Stimulated activated CD4-positive, alpha-beta T cell treated with anti-CD3 and anti-CD28 coated beads, Interleukin-2, amount 100 ng/mL, for 4 hours (primary cell): ENCODE data around the gene SHISA7.

Source experiments
- DNase-seq: peaks from one replicate; pipeline ENCODE4 v3.0.0-alpha.2; 2020; ENCODE audit warnings: low read depth

The SHISA7 gene

GRCh38 chr19:55443045-55443823, at the start of gene SHISA7:
TSS of gene SHISA7 (minus strand) at chr19:55443300. CDS start at chr19:55442863, 437 bp downstream.
- no peak for DNase-seq

- no peak for DNase-seq
Observed at GRCh38 chr19:55492362-55492944, 49.4 kb upstream of the SHISA7 start.

GRCh38 chr19:55491546-55492360, 48.7 kb upstream of the SHISA7 start:
- DNase-seq = no peak

- no peak for DNase-seq
Observed at GRCh38 chr19:55490478-55491432, 47.7 kb upstream of the SHISA7 start.

- DNase-seq = no peak
Observed at GRCh38 chr19:55489711-55490477, 46.8 kb upstream of the SHISA7 start.

GRCh38 chr19:55488986-55489710, 46.0 kb upstream of the SHISA7 start:
- no peak for DNase-seq

- no peak for DNase-seq
Observed at GRCh38 chr19:55487924-55488687, 45.0 kb upstream of the SHISA7 start, which contains the start of gene SSC5D. TSS of gene SSC5D (plus strand) at chr19:55488436. CDS start at chr19:55488590, 154 bp downstream.

GRCh38 chr19:55486971-55487923, 44.1 kb upstream of the SHISA7 start:
- DNase-seq = peak; percentile 52

- no peak for DNase-seq
Observed at GRCh38 chr19:55486043-55486970, 43.2 kb upstream of the SHISA7 start.

- no peak for DNase-seq
Observed at GRCh38 chr19:55485439-55486011, 42.4 kb upstream of the SHISA7 start.

- DNase-seq = peak; percentile 49
Observed at GRCh38 chr19:55484593-55485438, 41.7 kb upstream of the SHISA7 start, which contains the start of gene NAT14. TSS of gene NAT14 (plus strand) at chr19:55485188. CDS start at chr19:55485709, 521 bp downstream.

- DNase-seq = no peak
Observed at GRCh38 chr19:55483706-55484592, 40.8 kb upstream of the SHISA7 start.

GRCh38 chr19:55482967-55483705, 40.0 kb upstream of the SHISA7 start:
- no peak for DNase-seq
